Panc1 (cell line): ENCODE measurements around the gene CHST10. TPM values are rescaled to one million over a fixed set of nuclear protein-coding genes. Genes with fewer than 3 reads are reported as not detected.

Source experiments
- ATAC-seq: fragments of 200-7000 bp; cut with Tn5 transposase; 2 replicates; pipeline ENCODE4 v1.9.1; 2020; ENCODE audit warnings: mild to moderate bottlenecking, moderate library complexity
- BruUV-seq: library from RNA; stranded (reverse); fragments of 400-500 nt; replicated peaks from 2 replicates; lab custom pipeline; 2021; lab: Mats Ljungman, UMichigan
- CTCF ChIA-PET: fragments of 300-600 bp; sonication (Branson Sonifier 250); formaldehyde crosslinking; loops from one replicate; lab custom pipeline; 2022; ENCODE audit warnings: antibody characterized with exemption; lab: Charles Lee
- POLR2A ChIA-PET: fragments of 300-600 bp; sonication (Branson Sonifier 250); formaldehyde crosslinking; loops from one replicate; lab custom pipeline; 2022; ENCODE audit warnings: antibody characterized with exemption; lab: Charles Lee
- DNase-seq: peaks from one replicate; pipeline ENCODE4 v3.0.0-alpha.2; 2010; ENCODE audit warnings: low read depth, low spot score
- H3K27ac ChIP-seq: 2 replicates; pipeline ENCODE4 v1.5.1; 2011; ENCODE audit warnings: mild to moderate bottlenecking, low read length, inconsistent platforms
- H3K27me3 ChIP-seq: fragments of 200-500 bp; sonication (Bioruptor generic); 2 replicates; pipeline ENCODE4 v1.6.0; 2014; ENCODE audit warnings: low read length, inconsistent platforms; ENCODE audit not compliant: control insufficient read depth, insufficient read depth
- H3K36me3 ChIP-seq: fragments of 200-500 bp; sonication (Bioruptor generic); 2 replicates; pipeline ENCODE4 v1.5.1; 2014; ENCODE audit warnings: inconsistent platforms, mild to moderate bottlenecking, low read length, moderate library complexity; ENCODE audit not compliant: control insufficient read depth, insufficient read depth
- H3K4me1 ChIP-seq: 2 replicates; pipeline ENCODE4 v1.5.1; 2011; ENCODE audit warnings: inconsistent platforms, mild to moderate bottlenecking, low read length, moderate library complexity; ENCODE audit not compliant: control insufficient read depth, insufficient read depth
- H3K4me3 ChIP-seq, 2 experiments: 2 replicates each; pipeline ENCODE4 v1.5.1; 2011 to 2012; ENCODE audit warnings: low read depth in 2 of 2, low read length in 2 of 2, mild to moderate bottlenecking in 2 of 2, inconsistent platforms in 1 of 2, moderate library complexity in 1 of 2
- H3K9me3 ChIP-seq: fragments of 200-500 bp; sonication (Bioruptor generic); 2 replicates; pipeline ENCODE4 v1.5.1; 2014; ENCODE audit warnings: low read depth, mild to moderate bottlenecking, inconsistent platforms, low read length, moderate library complexity; ENCODE audit not compliant: control insufficient read depth, insufficient read depth
- POLR2AphosphoS5 ChIP-seq: IDR thresholded peaks from 2 replicates; pipeline ENCODE4 v1.6.1; 2012; ENCODE audit warnings: mild to moderate bottlenecking, low read depth, low read length, moderate library complexity
- SIN3A ChIP-seq: IDR thresholded peaks from 2 replicates; pipeline ENCODE4 v1.6.1; 2012; ENCODE audit warnings: low read depth, mild to moderate bottlenecking, low read length, moderate library complexity, borderline replicate concordance; ENCODE audit not compliant: insufficient read depth
- TCF7L2 ChIP-seq: IDR thresholded peaks from 2 replicates; pipeline ENCODE4 v1.6.1; 2011; ENCODE audit warnings: mild to moderate bottlenecking, low read depth, low read length, inconsistent platforms
- in situ Hi-C: cut with HindIII; loops from 2 replicates; pipeline ENCODE4 v1.10.0; 2016; ENCODE audit warnings: low sequenced_read_pairs, low pct_unique_long_range_greater_than_20kb
- intact Hi-C: fragments of 100-400 bp; cut with micrococcal nuclease; formaldehyde crosslinking; loops from one replicate; pipeline ENCODE4 v1.10.0; 2022; ENCODE audit not compliant: unreplicated experiment
- total RNA-seq: library from RNA; stranded (reverse); gene quantifications from one replicate; pipeline ENCODE4 v1.2.1, GENCODE V29; 2021; ENCODE audit not compliant: unreplicated experiment
- TF ChIP-seq, protein P1 (sequence below), 2 experiments: IDR thresholded peaks; 2 replicates each; pipeline ENCODE4 v1.6.1; 2011 to 2012; ENCODE audit warnings: low read depth in 2 of 2, control low read depth in 1 of 2, low read length in 1 of 2, mild to moderate bottlenecking in 1 of 2, moderate library complexity in 1 of 2; ENCODE audit not compliant: insufficient read depth in 1 of 2
- TF ChIP-seq, protein P2 (sequence below): fragments of 450-650 bp; IDR thresholded peaks from 2 replicates; pipeline ENCODE4 v1.5.1; 2017; ENCODE audit warnings: mild to moderate bottlenecking

The CHST10 gene
- total RNA-seq, 1 experiment from 2014 or later, result 22.0 TPM

DNA sequence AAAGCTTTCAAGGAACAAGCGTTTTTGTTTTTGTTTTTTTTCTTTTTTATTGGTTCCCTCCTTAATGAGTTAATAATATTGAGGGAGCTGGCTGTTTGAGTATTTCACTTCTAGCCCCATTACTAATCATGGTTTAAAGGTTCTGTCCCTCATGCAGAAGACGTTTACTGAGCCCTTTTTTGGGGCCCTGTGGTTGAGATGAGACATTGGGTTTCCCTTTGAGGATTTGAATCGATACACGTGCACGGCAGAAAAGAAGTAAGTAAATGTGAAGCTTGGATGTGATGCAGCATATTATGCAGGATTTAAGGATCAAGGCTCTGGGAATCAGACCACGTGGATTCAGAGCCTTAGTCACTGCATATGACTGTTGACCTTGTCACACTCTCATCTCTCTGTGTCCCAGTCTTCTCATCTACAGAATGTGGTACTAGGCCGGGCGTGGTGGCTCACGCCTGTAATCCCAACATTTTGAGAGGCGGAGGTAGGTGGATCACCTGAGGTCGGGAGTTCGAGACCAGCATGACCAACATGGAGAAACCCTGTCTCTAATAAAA lies 1.0 kb upstream of the CHST10 start:
- H3K9me3 ChIP-seq, result no peaks in the 10 kb centered on the region
- no peaks in the 10 kb centered on the region for H3K27me3 ChIP-seq
- DNase-seq (no peak), ATAC-seq (no peak)
- H3K27ac ChIP-seq, result no peak overlapping the region
- no peaks in the 10 kb centered on the region; the same call in 1 of the 2 replicates for H3K36me3 ChIP-seq
- TF ChIP-seq, protein P1, sequence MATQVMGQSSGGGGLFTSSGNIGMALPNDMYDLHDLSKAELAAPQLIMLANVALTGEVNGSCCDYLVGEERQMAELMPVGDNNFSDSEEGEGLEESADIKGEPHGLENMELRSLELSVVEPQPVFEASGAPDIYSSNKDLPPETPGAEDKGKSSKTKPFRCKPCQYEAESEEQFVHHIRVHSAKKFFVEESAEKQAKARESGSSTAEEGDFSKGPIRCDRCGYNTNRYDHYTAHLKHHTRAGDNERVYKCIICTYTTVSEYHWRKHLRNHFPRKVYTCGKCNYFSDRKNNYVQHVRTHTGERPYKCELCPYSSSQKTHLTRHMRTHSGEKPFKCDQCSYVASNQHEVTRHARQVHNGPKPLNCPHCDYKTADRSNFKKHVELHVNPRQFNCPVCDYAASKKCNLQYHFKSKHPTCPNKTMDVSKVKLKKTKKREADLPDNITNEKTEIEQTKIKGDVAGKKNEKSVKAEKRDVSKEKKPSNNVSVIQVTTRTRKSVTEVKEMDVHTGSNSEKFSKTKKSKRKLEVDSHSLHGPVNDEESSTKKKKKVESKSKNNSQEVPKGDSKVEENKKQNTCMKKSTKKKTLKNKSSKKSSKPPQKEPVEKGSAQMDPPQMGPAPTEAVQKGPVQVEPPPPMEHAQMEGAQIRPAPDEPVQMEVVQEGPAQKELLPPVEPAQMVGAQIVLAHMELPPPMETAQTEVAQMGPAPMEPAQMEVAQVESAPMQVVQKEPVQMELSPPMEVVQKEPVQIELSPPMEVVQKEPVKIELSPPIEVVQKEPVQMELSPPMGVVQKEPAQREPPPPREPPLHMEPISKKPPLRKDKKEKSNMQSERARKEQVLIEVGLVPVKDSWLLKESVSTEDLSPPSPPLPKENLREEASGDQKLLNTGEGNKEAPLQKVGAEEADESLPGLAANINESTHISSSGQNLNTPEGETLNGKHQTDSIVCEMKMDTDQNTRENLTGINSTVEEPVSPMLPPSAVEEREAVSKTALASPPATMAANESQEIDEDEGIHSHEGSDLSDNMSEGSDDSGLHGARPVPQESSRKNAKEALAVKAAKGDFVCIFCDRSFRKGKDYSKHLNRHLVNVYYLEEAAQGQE (IDR thresholded peaks at IDR 0.05; ENCODE audit: insufficient read depth in 1 of 2, low read depth in 2 of 2, low read length in 1 of 2), result no peak
- TF ChIP-seq POLR2AphosphoS5, result no peak
- no peak overlapping the region for H3K4me3 ChIP-seq
- intact Hi-C loops (no loop called here), in situ Hi-C loops (no loop called here)
- ChIA-PET POLR2A (no interaction called here), CTCF (interaction anchor here (0.5 to 0.6 kb wide), 2 partner anchors 27 to 128 kb away, joined by 4 to 15 read pairs; no protein-coding TSS in a partner anchor)
- H3K4me1 ChIP-seq, result peaks cover 16% of the 10 kb centered on the region; the same call in 1 of the 2 replicates
- BruUV-seq, result no TSS peak

DNA sequence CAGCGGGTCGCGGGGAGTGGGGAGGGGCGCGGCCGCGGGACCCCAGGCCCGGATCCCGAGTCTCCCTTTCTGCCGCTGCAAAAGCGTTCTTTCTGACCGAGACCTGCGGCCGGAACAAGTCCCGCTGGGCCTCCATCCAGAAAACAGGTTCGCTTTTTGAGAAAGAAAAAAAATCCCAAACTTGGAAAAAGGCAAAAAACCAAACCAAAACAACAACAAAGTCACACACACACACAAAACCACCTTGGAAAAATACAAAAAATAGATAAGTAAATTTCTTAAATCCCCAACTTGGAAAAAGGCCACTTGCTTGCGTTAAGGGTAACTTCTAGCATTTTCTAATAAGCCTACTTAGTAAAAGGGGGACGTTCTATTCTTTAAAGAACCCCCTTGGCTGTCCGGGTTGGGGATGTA lies 250 bp upstream of the CHST10 start:
- CTCF ChIA-PET, result interaction anchor here (0.6 kb wide), 1 partner anchor 27 kb away, joined by 15 read pairs; no protein-coding TSS in a partner anchor

More for the DNA sequence above, 250 bp upstream of the CHST10 start:
- no TSS peak for BruUV-seq
- ATAC-seq (no peak), DNase-seq (no peak)
- TF ChIP-seq, protein P2, sequence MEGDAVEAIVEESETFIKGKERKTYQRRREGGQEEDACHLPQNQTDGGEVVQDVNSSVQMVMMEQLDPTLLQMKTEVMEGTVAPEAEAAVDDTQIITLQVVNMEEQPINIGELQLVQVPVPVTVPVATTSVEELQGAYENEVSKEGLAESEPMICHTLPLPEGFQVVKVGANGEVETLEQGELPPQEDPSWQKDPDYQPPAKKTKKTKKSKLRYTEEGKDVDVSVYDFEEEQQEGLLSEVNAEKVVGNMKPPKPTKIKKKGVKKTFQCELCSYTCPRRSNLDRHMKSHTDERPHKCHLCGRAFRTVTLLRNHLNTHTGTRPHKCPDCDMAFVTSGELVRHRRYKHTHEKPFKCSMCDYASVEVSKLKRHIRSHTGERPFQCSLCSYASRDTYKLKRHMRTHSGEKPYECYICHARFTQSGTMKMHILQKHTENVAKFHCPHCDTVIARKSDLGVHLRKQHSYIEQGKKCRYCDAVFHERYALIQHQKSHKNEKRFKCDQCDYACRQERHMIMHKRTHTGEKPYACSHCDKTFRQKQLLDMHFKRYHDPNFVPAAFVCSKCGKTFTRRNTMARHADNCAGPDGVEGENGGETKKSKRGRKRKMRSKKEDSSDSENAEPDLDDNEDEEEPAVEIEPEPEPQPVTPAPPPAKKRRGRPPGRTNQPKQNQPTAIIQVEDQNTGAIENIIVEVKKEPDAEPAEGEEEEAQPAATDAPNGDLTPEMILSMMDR, result no peak
- TF ChIP-seq POLR2AphosphoS5 (no peak), SIN3A (no peak), TCF7L2 (no peak)
- TF ChIP-seq, protein P1 (IDR thresholded peaks at IDR 0.05; ENCODE audit: insufficient read depth in 1 of 2, low read depth in 2 of 2, low read length in 1 of 2), result no peak
- Histone ChIP-seq H3K9me3 (no peaks in the 10 kb centered on the region), H3K4me1 (peaks cover 16% of the 10 kb centered on the region; the same call in 1 of the 2 replicates), H3K27ac (peak overlapping the region; percentile 90), H3K36me3 (no peaks in the 10 kb centered on the region; the same call in 1 of the 2 replicates), H3K4me3 (peak overlapping the region; percentile 90 to 96), H3K27me3 (no peaks in the 10 kb centered on the region)
- in situ Hi-C loops (no loop called here), intact Hi-C loops (loop anchor here (2.0 kb wide), 1 partner anchor 145 kb away; the partner anchor contains the start of gene PDCL3)
- POLR2A ChIA-PET, result no interaction called here
